Measurements from ENCODE around the gene DHRS3. TPM values are rescaled to one million over a fixed set of nuclear protein-coding genes. Genes with fewer than 3 reads are reported as not detected.

The DHRS3 gene
- total and polyA plus RNA-seq, 10 donors, result 8.9 to 41.0 (median 28.7) TPM

DNA sequence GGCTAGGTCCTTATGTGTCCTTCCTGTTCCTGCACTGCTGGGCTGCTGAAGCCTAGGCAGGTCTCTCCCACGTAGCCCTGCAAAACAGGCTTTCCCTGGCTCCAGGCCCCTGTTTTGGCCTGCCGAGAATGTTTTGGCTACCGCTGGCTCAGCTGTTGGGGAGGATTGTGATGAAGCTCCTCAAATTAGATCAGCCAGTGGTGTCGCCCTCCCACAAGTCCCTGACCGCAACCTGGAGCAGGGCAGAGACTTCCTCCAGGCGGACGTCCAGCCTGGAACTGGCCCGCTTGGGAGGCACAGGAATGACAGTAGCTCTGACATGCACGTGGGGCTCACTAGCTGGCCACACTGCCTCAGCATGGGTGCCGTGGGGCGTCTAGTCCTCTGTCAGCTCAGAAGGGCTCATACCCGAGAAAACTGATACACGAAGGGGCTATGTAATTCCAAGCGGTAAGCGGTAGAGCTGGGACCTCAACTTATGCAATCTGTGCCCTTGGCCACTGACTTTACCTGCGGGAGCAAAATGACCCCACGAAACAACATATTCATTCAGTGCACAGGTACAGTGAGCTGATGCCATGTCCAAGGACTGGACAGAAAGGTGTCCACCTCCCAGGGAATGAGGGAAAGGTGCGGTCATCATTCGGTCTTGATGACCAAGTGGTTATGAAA is 26.6 kb downstream of the DHRS3 start:
- H3K27ac ChIP-seq, result peak overlapping the region; percentile 35 to 80 (median 60)

DNA sequence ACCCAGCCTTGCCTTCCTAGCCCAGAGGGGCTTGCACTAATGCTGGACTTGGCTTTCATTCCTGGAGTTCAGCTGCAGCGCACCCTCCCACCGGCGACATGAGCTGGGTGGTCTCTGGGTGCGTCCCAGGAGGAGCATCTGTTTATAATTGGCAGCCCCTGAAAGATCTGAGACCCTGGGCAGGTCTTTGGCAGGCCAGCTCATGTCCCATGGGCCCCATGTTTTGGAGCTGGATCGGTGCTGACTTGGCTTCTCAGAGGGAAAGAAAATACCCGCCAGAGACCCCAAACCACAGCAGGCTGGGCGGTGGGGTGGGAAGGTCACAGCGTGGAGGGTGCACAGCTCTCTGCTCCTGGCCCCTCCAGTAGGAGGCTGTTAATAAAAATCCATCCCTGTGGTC is 29.3 kb downstream of the DHRS3 start:
- H3K4me3 ChIP-seq, result no peak overlapping the region
- intact Hi-C loops (cut with DNase I; ENCODE audit: low total_unique reads), result no loop called here
- TF ChIP-seq POLR2AphosphoS5 (IDR thresholded peaks at IDR 0.05) (no peak), POLR2A (IDR thresholded peaks at IDR 0.05) (no peak)
- TF ChIP-seq, protein P1, sequence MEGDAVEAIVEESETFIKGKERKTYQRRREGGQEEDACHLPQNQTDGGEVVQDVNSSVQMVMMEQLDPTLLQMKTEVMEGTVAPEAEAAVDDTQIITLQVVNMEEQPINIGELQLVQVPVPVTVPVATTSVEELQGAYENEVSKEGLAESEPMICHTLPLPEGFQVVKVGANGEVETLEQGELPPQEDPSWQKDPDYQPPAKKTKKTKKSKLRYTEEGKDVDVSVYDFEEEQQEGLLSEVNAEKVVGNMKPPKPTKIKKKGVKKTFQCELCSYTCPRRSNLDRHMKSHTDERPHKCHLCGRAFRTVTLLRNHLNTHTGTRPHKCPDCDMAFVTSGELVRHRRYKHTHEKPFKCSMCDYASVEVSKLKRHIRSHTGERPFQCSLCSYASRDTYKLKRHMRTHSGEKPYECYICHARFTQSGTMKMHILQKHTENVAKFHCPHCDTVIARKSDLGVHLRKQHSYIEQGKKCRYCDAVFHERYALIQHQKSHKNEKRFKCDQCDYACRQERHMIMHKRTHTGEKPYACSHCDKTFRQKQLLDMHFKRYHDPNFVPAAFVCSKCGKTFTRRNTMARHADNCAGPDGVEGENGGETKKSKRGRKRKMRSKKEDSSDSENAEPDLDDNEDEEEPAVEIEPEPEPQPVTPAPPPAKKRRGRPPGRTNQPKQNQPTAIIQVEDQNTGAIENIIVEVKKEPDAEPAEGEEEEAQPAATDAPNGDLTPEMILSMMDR (IDR thresholded peaks at IDR 0.05 in 8 of 11, conservative IDR thresholded peaks at IDR 0.05 in 3 of 11), result no peak
- WGBS, 5 donors, result 88 to 100% (median 94%) methylated on average over 3 to 8 of the region's 8 CpGs
- H3K4me1 ChIP-seq, result peaks cover 8 to 36% (median 13%) of the 10 kb centered on the region in 6 donors
- no peaks in the 10 kb centered on the region for H3K27me3 ChIP-seq (replicated peaks in 1 of 7)
- DNase-seq, result no peak
- H3K36me3 ChIP-seq, result no peaks in the 10 kb centered on the region
- no peak overlapping the region for H3K27ac ChIP-seq
- no peaks in the 10 kb centered on the region for H3K9me3 ChIP-seq

More for the DNA sequence above, 26.6 kb downstream of the DHRS3 start:
- TF ChIP-seq POLR2A (IDR thresholded peaks at IDR 0.05), result no peak
- TF ChIP-seq POLR2AphosphoS5 (IDR thresholded peaks at IDR 0.05), result peak; percentile 49 to 78 (median 71)
- TF ChIP-seq, protein P1 (IDR thresholded peaks at IDR 0.05 in 8 of 11, conservative IDR thresholded peaks at IDR 0.05 in 3 of 11), result peak in 2 of 11 experiments; percentile 6 to 11
- intact Hi-C loops (cut with DNase I; ENCODE audit: low total_unique reads), result loop anchor here (10.0 kb wide), 1 partner anchor 67 kb away; no protein-coding TSS in a partner anchor
- Histone ChIP-seq H3K27me3 (replicated peaks in 1 of 7) (peaks cover 0 to 20% (median 0%) of the 10 kb centered on the region in 7 donors), H3K36me3 (no peaks in the 10 kb centered on the region), H3K4me3 (no peak overlapping the region), H3K4me1 (peaks cover 15 to 63% (median 33%) of the 10 kb centered on the region in 6 donors), H3K9me3 (no peaks in the 10 kb centered on the region)
- 63 to 84% (median 81%) methylated on average over 18 to 19 of the region's 19 CpGs for WGBS, 5 donors
- DNase-seq, result peak; percentile 83

DNA sequence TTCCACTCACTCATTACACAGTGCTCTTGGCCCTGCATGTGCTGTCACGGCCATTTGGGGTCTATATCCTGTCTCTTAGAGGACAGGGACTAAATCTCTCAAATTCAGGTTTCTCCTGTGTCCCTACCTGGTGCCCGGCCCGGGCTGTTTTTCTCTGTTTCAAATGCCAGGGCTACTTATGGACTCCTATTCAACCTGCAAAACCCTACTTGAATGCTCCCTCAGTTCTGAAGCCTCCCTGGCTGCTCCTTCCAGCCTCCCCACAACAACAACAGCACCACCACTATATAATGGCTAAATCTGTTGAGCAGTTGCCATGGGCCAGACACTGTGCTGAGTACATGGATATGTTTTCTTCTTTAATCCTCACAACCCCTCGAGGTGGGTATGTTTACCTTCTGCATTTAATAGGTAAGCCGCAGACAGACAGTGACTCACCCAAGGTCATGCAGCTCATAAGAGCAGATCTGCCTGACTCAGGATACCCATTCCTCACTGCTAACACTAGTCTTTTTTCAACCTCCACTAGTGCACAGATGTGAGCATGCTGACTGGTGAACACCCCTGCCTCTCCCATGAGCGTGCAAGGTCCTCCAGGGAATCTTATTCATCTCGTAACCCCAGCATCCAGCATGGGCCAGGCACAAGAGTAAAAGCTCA is 29.9 kb downstream of the DHRS3 start:
- DNase-seq, result no peak
- 90 to 96% (median 94%) methylated on average over 7 of the region's 7 CpGs for WGBS, 5 donors
- TF ChIP-seq POLR2A (IDR thresholded peaks at IDR 0.05), result no peak
- TF ChIP-seq, protein P1 (IDR thresholded peaks at IDR 0.05 in 8 of 11, conservative IDR thresholded peaks at IDR 0.05 in 3 of 11), result no peak
- H3K36me3 ChIP-seq, result no peaks in the 10 kb centered on the region
- no peaks in the 10 kb centered on the region for H3K27me3 ChIP-seq (replicated peaks in 1 of 7)
- H3K27ac ChIP-seq, result no peak overlapping the region
- H3K4me3 ChIP-seq, result no peak overlapping the region
- H3K9me3 ChIP-seq, result no peaks in the 10 kb centered on the region
- intact Hi-C loops (cut with DNase I; ENCODE audit: low total_unique reads), result no loop called here
- peaks cover 8 to 30% (median 13%) of the 10 kb centered on the region in 6 donors for H3K4me1 ChIP-seq

Data from spleen (tissue), 11 donors.